Stomach (tissue), 9 donors: Measurements from ENCODE around the gene PRKD3. TPM values are rescaled to one million over a fixed set of nuclear protein-coding genes. Genes with fewer than 3 reads are reported as not detected.

Experiments used
- DNase-seq, 2 donors: peaks; one replicate each; pipeline versions ENCODE4 v3.0.0 to v3.0.0-alpha.2; 2013 to 2019
- H3K27ac ChIP-seq, 5 donors: fragments of 200-600 bp in 4 of 5; sonication (generic) in 4 of 5; one replicate each; pipeline ENCODE4 v1.5.1; 2013 to 2019; ENCODE audit warnings: mild to moderate bottlenecking in 1 of 5, moderate library complexity in 1 of 5
- H3K27me3 ChIP-seq, 3 donors: fragments of 200-600 bp; sonication (generic); one replicate each; pipeline ENCODE4 v1.5.1; 2017 to 2019; ENCODE audit warnings: mixed run types in 1 of 3
- H3K36me3 ChIP-seq, 4 donors: fragments of 200-600 bp; sonication (generic); 1 replicate in 3 of 4; 2 replicates in 1 of 4; pipeline ENCODE4 v1.5.1; 2016 to 2019
- H3K4me1 ChIP-seq, 4 donors: fragments of 200-600 bp; sonication (generic); one replicate each; pipeline ENCODE4 v1.5.1; 2016 to 2019
- H3K4me3 ChIP-seq, 4 donors: fragments of 200-600 bp; sonication (generic) in 3 of 4; one replicate each; pipeline ENCODE4 v1.5.1; 2016 to 2019; ENCODE audit warnings: mild to moderate bottlenecking in 1 of 4
- H3K9me3 ChIP-seq, 4 donors: fragments of 200-600 bp; sonication (generic); one replicate each; pipeline ENCODE4 v1.5.1; 2016 to 2019
- CTCF ChIP-seq, 7 experiments: fragments of 450-650 bp in 4 of 7; fragments of 200-600 bp in 3 of 7; sonication (generic) in 3 of 7; IDR thresholded peaks; one replicate each; pipeline ENCODE4 v1.5.1; 2016 to 2019; ENCODE audit warnings: antibody characterized with exemption in 7 of 7, control low read depth in 2 of 7, mild to moderate bottlenecking in 1 of 7
- EP300 ChIP-seq: sonication (generic); formaldehyde crosslinking; IDR thresholded peaks from one replicate; pipeline ENCODE4 v1.6.1; 2017; ENCODE audit warnings: antibody characterized with exemption
- POLR2A ChIP-seq, 4 donors: fragments of 450-650 bp; IDR thresholded peaks; one replicate each; pipeline ENCODE4 v1.6.1; 2016; ENCODE audit warnings: antibody characterized with exemption in 4 of 4, control low read depth in 2 of 4, mild to moderate bottlenecking in 1 of 4, moderate library complexity in 1 of 4
- POLR2AphosphoS5 ChIP-seq, 3 donors: sonication (generic); formaldehyde crosslinking; IDR thresholded peaks; one replicate each; pipeline ENCODE4 v1.6.1; 2016; ENCODE audit warnings: antibody characterized with exemption in 3 of 3
- WGBS, 5 donors: extraction: QIAGEN DNeasy Blood & Tissue Kit in 3 of 5; methylation state at CpG; one replicate each; pipeline versions ENCODE4 v1.1.5 to v1.1.7; 2013 to 2018; 5-methylcytosine and 5-hydroxymethylcytosine counted together
- intact Hi-C: fragments of 100-400 bp; cut with DNase I; formaldehyde crosslinking; loops from one replicate; pipeline ENCODE4 v1.15.1; 2023; ENCODE audit warnings: low total_unique reads
- polyA plus RNA-seq, 3 donors: library from polyadenylated mRNA; stranded (reverse); fragments of 200-250 nt; gene quantifications; one replicate each; pipeline ENCODE4 v1.2.3, GENCODE V29; 2013
- total RNA-seq, 5 donors: library from RNA; depleted of rRNA; stranded (reverse); fragments of >200 nt; gene quantifications; one replicate each; pipeline versions ENCODE4 v1.1.0 to v1.2.3, GENCODE V29; 2014 to 2016
- donor health status: healthy with polysubstance abuse.
- donor health status: Bipolar disorder and iron deficiency.
- donor health status: healthy.

PRKD3 gene
- total and polyA plus RNA-seq, 8 donors = 4.2 to 86.5 (median 12.7) TPM

DNA sequence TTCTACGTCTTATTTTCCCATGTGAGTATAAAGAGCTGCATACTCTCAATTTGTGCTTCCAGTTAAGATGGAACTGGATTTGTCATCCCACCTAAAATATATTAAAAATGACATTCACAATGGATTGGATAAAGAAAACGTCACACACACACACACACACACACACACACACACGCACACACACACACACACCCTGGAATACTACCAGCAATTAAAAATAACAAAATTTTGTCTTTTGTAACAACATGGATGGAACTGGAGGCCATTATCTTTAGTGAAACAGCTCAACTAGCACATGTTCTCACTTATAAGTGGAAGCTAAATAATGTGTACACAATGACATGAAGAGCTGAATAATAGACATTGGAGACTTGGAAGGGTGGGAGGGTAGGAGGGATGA, 16.0 kb upstream of the PRKD3 start:
- Histone ChIP-seq H3K4me1 (peaks cover 0 to 21% (median 17%) of the 10 kb centered on the region in 4 donors), H3K4me3 (no peak overlapping the region), H3K36me3 (no peaks in the 10 kb centered on the region), H3K27me3 (peaks cover 0 to 4% (median 0%) of the 10 kb centered on the region in 3 donors), H3K9me3 (no peaks in the 10 kb centered on the region), H3K27ac (no peak overlapping the region)
- 80 to 85% (median 83%) methylated on average over 3 of the region's 3 CpGs for WGBS, 5 donors
- DNase-seq = no peak
- intact Hi-C loops = no loop called here
- TF ChIP-seq POLR2AphosphoS5 (IDR thresholded peaks at IDR 0.05) = no peak

DNA sequence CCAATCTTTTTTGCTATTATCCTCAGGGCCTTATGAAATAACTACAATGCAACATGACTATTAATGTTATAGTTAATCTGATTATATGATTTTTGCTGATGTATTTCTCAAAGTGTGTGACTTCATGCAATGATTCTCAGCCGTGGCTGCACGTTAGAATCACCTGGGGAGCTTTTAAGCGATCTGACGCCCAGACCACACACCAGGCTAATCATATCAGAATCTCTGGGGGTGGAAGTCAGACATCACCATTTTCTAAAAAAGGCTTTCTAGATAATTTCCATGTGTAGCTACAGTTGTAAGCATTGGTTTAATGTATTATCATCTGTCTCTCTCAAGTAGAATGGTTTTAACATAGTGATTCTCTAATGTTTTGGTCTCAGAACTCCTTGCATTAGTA, 14.3 kb upstream of the PRKD3 start:
- intact Hi-C loops = no loop called here

GRCh38 chr2:37337620-37338280, 13.1 kb upstream of the PRKD3 start:
- intact Hi-C loops = no loop called here
- DNase-seq = no peak
- Histone ChIP-seq H3K4me1 (no peaks in the 10 kb centered on the region), H3K27me3 (no peaks in the 10 kb centered on the region), H3K9me3 (no peaks in the 10 kb centered on the region), H3K4me3 (no peak overlapping the region), H3K27ac (no peak overlapping the region), H3K36me3 (no peaks in the 10 kb centered on the region)
- WGBS, 5 donors = 73 to 79% (median 76%) methylated on average over 7 of the region's 7 CpGs
- TF ChIP-seq POLR2A (IDR thresholded peaks at IDR 0.05) (no peak), EP300 (no peak), CTCF (IDR thresholded peaks at IDR 0.05) (no peak), POLR2AphosphoS5 (IDR thresholded peaks at IDR 0.05) (no peak)

More for the DNA sequence above, 14.3 kb upstream of the PRKD3 start:
- no peaks in the 10 kb centered on the region for H3K36me3 ChIP-seq
- no peak overlapping the region for H3K27ac ChIP-seq
- TF ChIP-seq POLR2A (IDR thresholded peaks at IDR 0.05) = no peak
- TF ChIP-seq POLR2AphosphoS5 (IDR thresholded peaks at IDR 0.05) = no peak
- TF ChIP-seq EP300 = no peak
- TF ChIP-seq CTCF (IDR thresholded peaks at IDR 0.05) = no peak
- WGBS, 5 donors = 71 to 81% (median 77%) methylated on average over 4 of the region's 4 CpGs
- no peak for DNase-seq
- peaks cover 0 to 7% (median 3%) of the 10 kb centered on the region in 4 donors for H3K4me1 ChIP-seq
- H3K9me3 ChIP-seq = no peaks in the 10 kb centered on the region
- H3K4me3 ChIP-seq = no peak overlapping the region
- H3K27me3 ChIP-seq = no peaks in the 10 kb centered on the region

DNA sequence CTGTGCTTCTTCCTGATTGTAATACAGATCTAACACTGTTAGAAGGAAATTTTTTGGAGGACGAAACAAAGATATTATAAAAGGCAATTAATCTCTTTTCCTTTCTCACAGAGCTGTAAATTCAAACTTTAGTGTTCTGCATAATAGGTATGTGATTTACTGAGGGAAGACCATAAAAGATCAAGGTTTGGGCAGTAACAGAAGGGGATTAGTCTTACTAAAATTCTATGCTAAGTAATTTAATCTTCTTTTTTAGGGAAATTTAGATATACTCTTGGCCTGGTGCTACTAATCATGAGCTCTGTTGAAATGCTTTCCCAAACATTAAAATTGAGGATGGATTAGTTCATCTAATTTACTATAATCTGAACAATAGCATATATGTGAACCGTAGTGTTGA, 11.0 kb upstream of the PRKD3 start:
- 83 to 97% (median 94%) methylated on average over 2 of the region's 2 CpGs for WGBS, 5 donors
- no peaks in the 10 kb centered on the region for H3K36me3 ChIP-seq
- H3K27ac ChIP-seq = no peak overlapping the region
- H3K4me1 ChIP-seq = no peaks in the 10 kb centered on the region
- TF ChIP-seq EP300 (no peak), POLR2A (IDR thresholded peaks at IDR 0.05) (no peak), CTCF (IDR thresholded peaks at IDR 0.05) (no peak), POLR2AphosphoS5 (IDR thresholded peaks at IDR 0.05) (no peak)
- intact Hi-C loops = no loop called here
- no peak overlapping the region for H3K4me3 ChIP-seq
- no peaks in the 10 kb centered on the region for H3K9me3 ChIP-seq
- H3K27me3 ChIP-seq = no peaks in the 10 kb centered on the region
- no peak for DNase-seq

- Histone ChIP-seq H3K27me3 (no peaks in the 10 kb centered on the region), H3K9me3 (no peaks in the 10 kb centered on the region), H3K4me1 (no peaks in the 10 kb centered on the region), H3K4me3 (no peak overlapping the region), H3K36me3 (no peaks in the 10 kb centered on the region), H3K27ac (no peak overlapping the region)
- DNase-seq = no peak
- WGBS, 5 donors = 70 to 92% (median 72%) methylated on average over 2 of the region's 2 CpGs
- TF ChIP-seq EP300 (no peak), POLR2A (IDR thresholded peaks at IDR 0.05) (no peak), CTCF (IDR thresholded peaks at IDR 0.05) (no peak), POLR2AphosphoS5 (IDR thresholded peaks at IDR 0.05) (no peak)
- intact Hi-C loops = no loop called here
Observed at GRCh38 chr2:37333256-37333655, 8.6 kb upstream of the PRKD3 start.
